ENCODE data around the gene PACRG. TPM values are rescaled to one million over a fixed set of nuclear protein-coding genes. Genes with fewer than 3 reads are reported as not detected.

The PACRG gene
- total and polyA plus RNA-seq, 2 donors (not counting 3 experiments of a cell fraction or from before 2014, with no cell fraction given): 0.08 TPM; not detected in 1

GRCh38 chr6:163133691-163134090, 405.9 kb downstream of the PACRG start:
- no peak for FAIRE-seq
- Histone ChIP-seq H3K79me2 (ENCODE audit: control insufficient read depth, insufficient read depth, low read length) (no peaks in the 10 kb centered on the region), H3K9me3 (replicated peaks; ENCODE audit: control insufficient read depth, insufficient read depth, low read length) (no peaks in the 10 kb centered on the region), H3K4me2 (ENCODE audit: insufficient read depth, low read length) (no peak overlapping the region), H3K27ac (ENCODE audit: insufficient read depth, low read depth, low read length) (no peak overlapping the region), H3K27me3 (ENCODE audit: control insufficient read depth in 2 of 2, insufficient read depth in 2 of 2, low read length in 2 of 2) (no peaks in the 10 kb centered on the region), H4K20me1 (replicated peaks; ENCODE audit: control insufficient read depth, extremely low read depth, insufficient read depth, low read length) (no peaks in the 10 kb centered on the region), H3K9ac (replicated peaks; ENCODE audit: extremely low read depth, insufficient read depth, low read length) (no peak overlapping the region), H2AFZ (ENCODE audit: low read depth, low read length) (no peak overlapping the region), H3K4me3 (replicated peaks in 1 of 3; ENCODE audit: insufficient read depth in 1 of 3, low read depth in 1 of 3, low read length in 3 of 3) (no peak overlapping the region), H3K36me3 (ENCODE audit: control insufficient read depth in 2 of 2, extremely low read depth in 1 of 2, insufficient read depth in 2 of 2, low read length in 2 of 2) (no peaks in the 10 kb centered on the region), H3K4me1 (ENCODE audit: control insufficient read depth, extremely low read depth, insufficient read depth, low read length) (no peaks in the 10 kb centered on the region), H3K9me1 (replicated peaks; ENCODE audit: control insufficient read depth, extremely low read depth, insufficient read depth, low read length) (no peaks in the 10 kb centered on the region)
- no peak for DNase-seq (ENCODE audit: low read depth, low spot score)
- CTCF ChIA-PET: no interaction called here
- dilution Hi-C loops (cut with MboI; ENCODE audit: extremely low pct_ligation_motif_present, low sequenced_read_pairs): no loop called here
- TF ChIP-seq MAX (IDR thresholded peaks at IDR 0.05; ENCODE audit: insufficient read depth, insufficient read length) (no peak), MYC (IDR thresholded peaks at IDR 0.05; ENCODE audit: low read depth, low read length) (no peak), FOS (IDR thresholded peaks at IDR 0.05; ENCODE audit: borderline replicate concordance, insufficient read depth, low read length) (no peak), EZH2 (IDR thresholded peaks at IDR 0.05; ENCODE audit: borderline replicate concordance, low read depth, low read length, severe bottlenecking) (no peak), POLR2AphosphoS5 (IDR thresholded peaks at IDR 0.05; ENCODE audit: insufficient read depth, low read depth, low read length) (no peak), POLR2A (IDR thresholded peaks at IDR 0.05; ENCODE audit: low read depth, low read length) (no peak), GATA2 (IDR thresholded peaks at IDR 0.05; ENCODE audit: insufficient read depth, insufficient read length, low read depth, low read length) (no peak), JUN (IDR thresholded peaks at IDR 0.05; ENCODE audit: borderline replicate concordance, insufficient read depth, insufficient read length, low read depth) (no peak), CTCF (IDR thresholded peaks at IDR 0.05; ENCODE audit: extremely low read depth in 1 of 2, insufficient read depth in 1 of 2, low read depth in 1 of 2, low read length in 2 of 2) (no peak)
- POLR2A ChIA-PET: no interaction called here
- intact Hi-C loops (cut with micrococcal nuclease): no loop called here
- BruUV-seq (replicated peaks): no TSS peak
